Hematopoietic multipotent progenitor cell treated with erythropoietin and hydrocortisone succinate and interleukin-3 and kit ligand, for 17 days (in vitro differentiated cells): ENCODE data around the gene SOST.

Experiments used
- DNase-seq: peaks from one replicate; pipeline ENCODE4 v3.0.0-alpha.2; 2015; ENCODE audit warnings: low spot score

Gene SOST

GRCh38 chr17:43741636-43742035 lies 17.0 kb downstream of the SOST start:
- no peak for DNase-seq

- no peak for DNase-seq
Measured at GRCh38 chr17:43740541-43740940, 18.1 kb downstream of the SOST start.

- no peak for DNase-seq
Measured at GRCh38 chr17:43737722-43738121, 20.9 kb downstream of the SOST start.

GRCh38 chr17:43736389-43736788 lies 22.2 kb downstream of the SOST start:
- no peak for DNase-seq

- no peak for DNase-seq
Measured at GRCh38 chr17:43734376-43734775, 24.2 kb downstream of the SOST start.

- DNase-seq: no peak
Measured at GRCh38 chr17:43733956-43734355, 24.6 kb downstream of the SOST start.

GRCh38 chr17:43732958-43733357 lies 25.6 kb downstream of the SOST start:
- no peak for DNase-seq

GRCh38 chr17:43728081-43728480 lies 30.5 kb downstream of the SOST start:
- DNase-seq: no peak

GRCh38 chr17:43723697-43724359 lies 34.8 kb downstream of the SOST start:
- no peak for DNase-seq

GRCh38 chr17:43722870-43723665 lies 35.5 kb downstream of the SOST start:
- no peak for DNase-seq

GRCh38 chr17:43722269-43722619 lies 36.3 kb downstream of the SOST start:
- DNase-seq: no peak

GRCh38 chr17:43721537-43722268 lies 36.9 kb downstream of the SOST start:
- DNase-seq: no peak

- DNase-seq: no peak
Measured at GRCh38 chr17:43720311-43721060, 38.1 kb downstream of the SOST start.

GRCh38 chr17:43719578-43719977 lies 39.0 kb downstream of the SOST start:
- no peak for DNase-seq

- no peak for DNase-seq
Measured at GRCh38 chr17:43718544-43718943, 40.0 kb downstream of the SOST start.

- no peak for DNase-seq
Measured at GRCh38 chr17:43717913-43718312, 40.7 kb downstream of the SOST start.

- DNase-seq: no peak
Measured at GRCh38 chr17:43714465-43715149, 44.0 kb downstream of the SOST start.

- DNase-seq: no peak
Measured at GRCh38 chr17:43713494-43714162, 45.0 kb downstream of the SOST start.

- no peak for DNase-seq
Measured at GRCh38 chr17:43712397-43712796, 46.2 kb downstream of the SOST start.

- DNase-seq: no peak
Measured at GRCh38 chr17:43710101-43710500, 48.5 kb downstream of the SOST start.

GRCh38 chr17:43709210-43709609 lies 49.4 kb downstream of the SOST start:
- no peak for DNase-seq
